GM23338 (cell line): ENCODE results near the gene NME3.

Experiments used
- CTCF ChIP-seq, 2 experiments: fragments of 200-600 bp in 1 of 2; sonication (generic) in 1 of 2; conservative IDR thresholded peaks; 2 replicates each; pipeline versions ENCODE4 v1.5.1 to v1.6.1; 2016 to 2017; ENCODE audit warnings: antibody characterized with exemption in 2 of 2, low read depth in 2 of 2, mild to moderate bottlenecking in 2 of 2, moderate library complexity in 1 of 2
- EZH2 ChIP-seq: fragments of 200-600 bp; sonication (generic); IDR thresholded peaks from one replicate; pipeline ENCODE4 v1.8.0; 2017; ENCODE audit warnings: antibody characterized with exemption, mild to moderate bottlenecking, low read depth; ENCODE audit not compliant: unreplicated experiment
- EZH2phosphoT487 ChIP-seq: fragments of 200-600 bp; sonication (generic); IDR thresholded peaks from one replicate; pipeline ENCODE4 v1.8.1; 2018; ENCODE audit warnings: antibody characterized with exemption; ENCODE audit not compliant: unreplicated experiment
- JUNB ChIP-seq: IDR thresholded peaks from one replicate; pipeline ENCODE4 v1.6.1; 2016; ENCODE audit warnings: antibody characterized with exemption; ENCODE audit not compliant: unreplicated experiment
- POLR2AphosphoS5 ChIP-seq: IDR thresholded peaks from 2 replicates; pipeline ENCODE4 v1.6.1; 2016; ENCODE audit warnings: antibody characterized with exemption, low read depth
- REST ChIP-seq: IDR thresholded peaks from one replicate; pipeline ENCODE4 v1.6.1; 2018; ENCODE audit warnings: antibody characterized with exemption; ENCODE audit not compliant: unreplicated experiment
- STAT1 ChIP-seq: IDR thresholded peaks from one replicate; pipeline ENCODE4 v1.6.1; 2016; ENCODE audit warnings: antibody characterized with exemption; ENCODE audit not compliant: unreplicated experiment

DNA sequence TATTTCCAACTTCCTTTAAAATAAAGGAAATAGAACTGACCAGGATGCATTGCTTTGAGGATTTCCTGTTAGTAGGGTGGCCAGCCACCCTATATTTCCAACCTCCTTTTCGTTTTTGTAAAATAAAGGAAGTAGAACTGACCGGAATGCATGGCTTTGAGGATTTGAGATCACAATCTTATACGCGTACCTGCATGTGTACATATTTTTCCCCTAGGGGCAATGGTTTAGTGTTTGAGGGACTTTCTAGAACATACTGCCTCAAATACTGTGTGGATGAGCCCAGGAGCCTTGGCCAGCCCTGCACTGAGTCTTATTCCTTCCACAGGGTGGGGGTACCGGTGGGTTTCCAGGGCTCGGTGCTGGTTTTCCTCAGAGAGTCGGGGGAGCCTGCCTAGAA lies 39.7 kb downstream of the NME3 start:
- TF ChIP-seq EZH2 (no peak), CTCF (conservative IDR thresholded peaks at IDR 0.05; ENCODE audit: low read depth in 2 of 2) (no peak), POLR2AphosphoS5 (no peak), REST (no peak), EZH2phosphoT487 (no peak), STAT1 (no peak), JUNB (no peak)
